Suprapubic skin (tissue), 4 donors: ENCODE results near the gene HDAC3.

ENCODE experiments used
- POLR2A ChIP-seq, 2 donors: fragments of 450-650 bp; IDR thresholded peaks; one replicate each; pipeline ENCODE4 v1.6.1; 2017; ENCODE audit warnings: antibody characterized with exemption in 2 of 2, mild to moderate bottlenecking in 2 of 2, moderate library complexity in 2 of 2
- POLR2AphosphoS5 ChIP-seq, 3 donors: sonication (generic); formaldehyde crosslinking; IDR thresholded peaks; one replicate each; pipeline ENCODE4 v1.6.1; 2017; ENCODE audit warnings: antibody characterized with exemption in 3 of 3
- TF ChIP-seq, protein P1 (sequence below), 2 donors: fragments of 200-600 bp in 1 of 2; fragments of 450-650 bp in 1 of 2; sonication (generic) in 1 of 2; IDR thresholded peaks; one replicate each; pipeline ENCODE4 v1.5.1; 2016 to 2019; ENCODE audit warnings: antibody characterized with exemption in 2 of 2, mild to moderate bottlenecking in 1 of 2, moderate library complexity in 1 of 2

DNA sequence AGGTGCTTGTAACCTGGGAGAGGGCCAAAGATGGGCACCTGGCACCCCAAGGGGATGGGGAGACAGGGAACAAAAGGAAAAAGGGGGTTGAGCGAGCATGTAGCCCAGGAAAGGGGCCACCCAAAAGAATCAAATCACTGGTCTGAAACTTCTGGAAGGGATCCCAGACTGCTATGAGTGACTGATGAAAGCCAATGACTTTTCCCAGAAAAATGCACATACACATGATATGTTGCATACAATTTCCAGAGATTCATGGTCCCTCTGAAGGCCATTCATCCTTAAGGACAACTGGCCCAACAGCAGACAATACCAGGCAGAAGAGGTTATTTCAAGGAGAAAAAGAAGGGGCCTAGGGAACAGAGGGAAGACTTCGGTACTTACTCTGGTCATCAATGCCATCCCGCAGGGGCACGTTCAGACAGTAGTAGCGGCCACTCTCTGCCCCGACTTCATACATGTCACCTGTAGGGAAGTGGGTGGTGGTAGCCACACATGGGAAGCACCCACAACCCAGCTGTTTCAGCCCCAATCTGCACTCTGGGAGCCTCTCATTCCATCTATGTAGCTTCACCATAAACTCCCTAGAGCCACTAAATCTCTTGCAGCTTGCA is 8.4 kb downstream of the HDAC3 start:
- TF ChIP-seq POLR2AphosphoS5 (IDR thresholded peaks at IDR 0.05) (no peak), POLR2A (IDR thresholded peaks at IDR 0.05) (no peak)
- TF ChIP-seq, protein P1, sequence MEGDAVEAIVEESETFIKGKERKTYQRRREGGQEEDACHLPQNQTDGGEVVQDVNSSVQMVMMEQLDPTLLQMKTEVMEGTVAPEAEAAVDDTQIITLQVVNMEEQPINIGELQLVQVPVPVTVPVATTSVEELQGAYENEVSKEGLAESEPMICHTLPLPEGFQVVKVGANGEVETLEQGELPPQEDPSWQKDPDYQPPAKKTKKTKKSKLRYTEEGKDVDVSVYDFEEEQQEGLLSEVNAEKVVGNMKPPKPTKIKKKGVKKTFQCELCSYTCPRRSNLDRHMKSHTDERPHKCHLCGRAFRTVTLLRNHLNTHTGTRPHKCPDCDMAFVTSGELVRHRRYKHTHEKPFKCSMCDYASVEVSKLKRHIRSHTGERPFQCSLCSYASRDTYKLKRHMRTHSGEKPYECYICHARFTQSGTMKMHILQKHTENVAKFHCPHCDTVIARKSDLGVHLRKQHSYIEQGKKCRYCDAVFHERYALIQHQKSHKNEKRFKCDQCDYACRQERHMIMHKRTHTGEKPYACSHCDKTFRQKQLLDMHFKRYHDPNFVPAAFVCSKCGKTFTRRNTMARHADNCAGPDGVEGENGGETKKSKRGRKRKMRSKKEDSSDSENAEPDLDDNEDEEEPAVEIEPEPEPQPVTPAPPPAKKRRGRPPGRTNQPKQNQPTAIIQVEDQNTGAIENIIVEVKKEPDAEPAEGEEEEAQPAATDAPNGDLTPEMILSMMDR (IDR thresholded peaks at IDR 0.05): no peak
